Kidney glomerular epithelial cell (primary cell): ENCODE data around the gene USP16.
A peak's percentile ranks its signal among the peaks of the same experiment; 100 is the strongest.
"Not testable (repeated sequence)": the region's sequence is repeated elsewhere in the genome, so short reads cannot be mapped to it uniquely, and the experiment has no call there.

Experiments used
- DNase-seq: peaks from one replicate; lab custom pipeline; 2025; lab: John Stamatoyannopoulos, UW

The USP16 gene

GRCh38 chr21:29024474-29025327, at the start of gene USP16:
TSS of gene USP16 (plus strand) at chr21:29024668. CDS start at chr21:29027914, 3,246 bp downstream.
- DNase-seq, result peak; percentile 98

- DNase-seq, result no peak
These were observed 49.1 kb upstream of the USP16 start for GRCh38 chr21:28975397-28975796.

GRCh38 chr21:28979092-28979491, 45.4 kb upstream of the USP16 start:
- no peak for DNase-seq

- DNase-seq, result no peak
These were observed 41.8 kb upstream of the USP16 start for GRCh38 chr21:28982637-28983036.

- no peak for DNase-seq
These were observed 37.8 kb upstream of the USP16 start for GRCh38 chr21:28986677-28987076.

- peak; percentile 14 for DNase-seq
These were observed 36.3 kb upstream of the USP16 start for GRCh38 chr21:28988146-28988545.

- DNase-seq, result no peak
These were observed 32.5 kb upstream of the USP16 start for GRCh38 chr21:28991861-28992525.

- peak; percentile 96 for DNase-seq
These were observed 31.8 kb upstream of the USP16 start, which contains the start of gene LTN1 for GRCh38 chr21:28992526-28993292. TSS of gene LTN1 (minus strand) at chr21:28992877. CDS start at chr21:28992805, 72 bp downstream.

- DNase-seq, result no peak
These were observed 31.2 kb upstream of the USP16 start for GRCh38 chr21:28993293-28993629.

- DNase-seq, result peak; percentile 73
These were observed 21.9 kb upstream of the USP16 start for GRCh38 chr21:29002442-29003144.

- DNase-seq, result no peak
These were observed 18.8 kb upstream of the USP16 start for GRCh38 chr21:29005696-29006095.

GRCh38 chr21:29007135-29007534, 17.3 kb upstream of the USP16 start:
- no peak for DNase-seq

GRCh38 chr21:29007810-29008209, 16.7 kb upstream of the USP16 start:
- DNase-seq, result no peak

- no peak for DNase-seq
These were observed 16.1 kb upstream of the USP16 start for GRCh38 chr21:29008367-29008766.

GRCh38 chr21:29011236-29011635, 13.2 kb upstream of the USP16 start:
- not testable (repeated sequence) for DNase-seq

- no peak for DNase-seq
These were observed 6.7 kb upstream of the USP16 start for GRCh38 chr21:29017639-29018237.

GRCh38 chr21:29018540-29018939, 5.9 kb upstream of the USP16 start:
- DNase-seq, result no peak

- no peak for DNase-seq
These were observed 2.3 kb upstream of the USP16 start for GRCh38 chr21:29022166-29022565.

- no peak for DNase-seq
These were observed 853 bp downstream of the USP16 start for GRCh38 chr21:29025328-29025713.

GRCh38 chr21:29029524-29029923, 5.1 kb downstream of the USP16 start:
- DNase-seq, result no peak

GRCh38 chr21:29030909-29031308, 6.4 kb downstream of the USP16 start:
- no peak for DNase-seq

- DNase-seq, result no peak
These were observed 8.8 kb downstream of the USP16 start for GRCh38 chr21:29033301-29033700.
